Activated CD8-positive, alpha-beta memory T cell treated with anti-CD3 and anti-CD28 coated beads, Interleukin-2, amount 50 U/mL, for 4 hours (primary cell): ENCODE results near the gene KCNH5.

ENCODE experiments used
- DNase-seq: peaks from one replicate; pipeline ENCODE4 v3.0.0-alpha.2; 2020

Gene KCNH5

DNA sequence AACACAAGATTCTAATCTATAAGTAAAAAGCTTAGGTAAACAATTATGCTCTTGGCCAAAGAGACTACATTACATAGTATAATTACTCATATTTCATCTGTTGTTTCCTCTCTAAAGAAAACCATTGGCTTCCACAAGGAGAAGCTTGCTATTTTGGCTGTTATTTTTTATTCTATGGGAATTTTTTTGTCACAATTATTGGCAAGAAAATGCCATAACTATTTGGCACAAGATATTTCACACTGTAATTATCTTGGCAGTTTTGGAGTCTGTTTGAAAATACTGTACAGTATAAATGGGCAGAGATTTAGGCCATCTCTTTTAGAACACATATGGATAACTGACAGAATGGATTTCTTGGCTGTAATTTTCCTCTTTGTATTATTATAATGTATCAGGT lies 51.2 kb downstream of the KCNH5 start:
- no peak for DNase-seq

DNA sequence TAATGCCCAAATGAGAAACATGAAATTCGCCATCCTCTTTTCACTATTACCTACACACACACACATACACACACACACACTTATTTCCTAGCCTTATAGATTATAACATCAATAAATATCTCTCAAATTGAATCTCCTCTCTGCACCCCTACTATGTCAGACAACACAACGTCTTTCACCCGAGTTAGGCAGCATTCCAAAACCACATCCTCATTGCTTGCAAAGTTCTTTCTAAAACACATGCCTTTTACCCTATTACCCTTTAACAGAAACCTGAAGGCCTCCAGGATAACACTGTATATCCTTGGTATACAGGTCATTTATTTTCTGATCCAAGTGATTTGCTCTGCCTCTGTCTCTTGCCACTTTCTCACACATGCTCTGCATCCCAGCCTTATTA lies 56.3 kb downstream of the KCNH5 start:
- DNase-seq: no peak

- no peak for DNase-seq
These were observed 61.4 kb downstream of the KCNH5 start for GRCh38 chr14:62983821-62984220.

GRCh38 chr14:62980693-62981092 lies 64.6 kb downstream of the KCNH5 start:
- no peak for DNase-seq

GRCh38 chr14:62957562-62957961 lies 87.7 kb downstream of the KCNH5 start:
- DNase-seq: no peak

DNA sequence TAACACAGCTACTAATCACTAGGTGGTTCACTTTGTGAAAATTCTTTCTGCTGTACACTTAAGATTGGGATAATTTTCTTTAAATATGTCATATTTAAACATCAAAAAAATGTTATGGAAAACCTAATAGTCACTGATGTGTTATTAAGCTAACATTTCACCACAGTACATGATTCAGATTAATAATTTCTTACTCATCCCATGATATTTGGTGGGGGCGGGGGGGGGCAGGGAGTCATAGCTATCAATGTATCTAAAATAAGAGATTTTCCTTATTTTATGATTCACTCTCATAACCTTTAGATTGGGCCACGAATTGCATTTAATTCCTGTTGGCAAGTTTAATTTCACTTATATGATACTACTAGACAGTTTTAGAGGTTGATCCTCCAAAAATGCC lies 88.8 kb downstream of the KCNH5 start:
- no peak for DNase-seq

DNA sequence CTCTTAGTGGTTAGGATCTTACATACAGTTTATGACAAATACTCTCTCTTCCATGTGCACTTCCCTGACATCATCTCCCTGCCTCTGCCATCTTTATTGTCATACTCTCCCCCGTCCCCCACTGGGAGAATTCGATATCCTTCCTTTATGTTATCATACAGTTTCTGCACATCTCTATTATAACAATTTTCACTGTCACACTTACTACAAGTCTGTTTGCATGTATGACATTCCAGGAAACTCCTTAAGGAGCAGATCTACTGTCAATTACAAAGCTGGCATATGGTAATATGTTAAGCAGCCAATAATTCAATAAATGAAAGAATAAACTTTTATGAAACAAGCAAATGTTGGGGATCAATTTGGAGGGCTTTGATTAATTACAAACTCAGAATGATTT lies 91.1 kb downstream of the KCNH5 start:
- no peak for DNase-seq

- DNase-seq: no peak
These were observed 93.0 kb downstream of the KCNH5 start for GRCh38 chr14:62952226-62952625.

GRCh38 chr14:62947301-62947700 lies 98.0 kb downstream of the KCNH5 start:
- DNase-seq: no peak

DNA sequence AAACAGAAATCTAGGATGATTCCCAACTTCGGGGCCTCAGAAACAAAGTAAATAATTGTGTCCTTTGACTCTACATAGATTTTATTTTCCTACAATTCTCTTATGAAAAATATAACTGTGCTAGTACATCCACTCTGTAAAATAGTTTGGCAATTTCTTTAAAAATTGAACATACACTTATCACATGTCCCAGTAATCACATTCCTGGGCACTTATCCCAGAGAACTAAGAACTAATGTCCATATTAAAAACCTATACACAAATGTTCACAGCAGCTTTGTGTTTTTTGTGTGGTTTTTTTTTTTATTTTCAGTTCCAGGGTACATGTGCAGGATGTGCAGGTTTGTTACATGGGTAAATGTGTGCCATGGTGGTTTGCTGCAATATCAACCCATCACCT lies 99.0 kb downstream of the KCNH5 start:
- DNase-seq: no peak

DNA sequence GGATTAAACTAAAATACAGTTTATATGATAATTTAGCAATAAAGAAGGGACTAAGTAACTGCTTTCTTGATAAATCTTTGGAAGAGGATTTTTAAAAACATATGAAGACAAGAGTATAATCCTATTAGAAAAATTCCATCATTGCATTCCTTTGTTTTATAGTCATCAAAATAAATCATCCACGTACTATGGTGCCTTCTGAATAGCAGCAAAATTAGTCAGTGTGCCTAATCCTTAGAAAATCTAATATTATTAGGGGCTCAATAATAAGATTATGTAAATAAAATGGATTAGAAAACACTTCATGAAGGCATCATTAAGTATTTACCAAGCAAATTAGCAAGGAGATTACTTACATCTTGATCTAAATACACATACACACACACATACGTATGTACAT lies 102.1 kb downstream of the KCNH5 start:
- DNase-seq: no peak

- DNase-seq: no peak
These were observed 105.3 kb downstream of the KCNH5 start for GRCh38 chr14:62939970-62940369.

DNA sequence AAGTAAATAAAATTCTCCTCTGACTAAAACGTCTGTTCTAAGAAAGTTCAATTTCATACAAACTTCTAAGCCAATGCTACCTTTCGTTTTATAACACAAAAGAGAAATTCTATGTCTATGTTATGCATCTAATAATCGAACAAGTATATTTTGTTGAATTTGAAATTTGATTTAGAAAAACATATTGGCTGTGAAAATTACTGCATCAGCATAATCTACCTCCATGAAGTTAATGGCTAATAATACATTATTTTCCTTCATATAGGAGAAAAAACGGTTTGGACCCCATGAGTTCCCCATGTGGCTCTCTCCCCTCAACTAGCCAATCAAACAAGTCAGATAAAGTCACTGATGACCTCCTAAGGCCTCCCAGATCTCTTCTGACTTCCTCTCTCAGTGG lies 106.5 kb downstream of the KCNH5 start:
- no peak for DNase-seq

DNA sequence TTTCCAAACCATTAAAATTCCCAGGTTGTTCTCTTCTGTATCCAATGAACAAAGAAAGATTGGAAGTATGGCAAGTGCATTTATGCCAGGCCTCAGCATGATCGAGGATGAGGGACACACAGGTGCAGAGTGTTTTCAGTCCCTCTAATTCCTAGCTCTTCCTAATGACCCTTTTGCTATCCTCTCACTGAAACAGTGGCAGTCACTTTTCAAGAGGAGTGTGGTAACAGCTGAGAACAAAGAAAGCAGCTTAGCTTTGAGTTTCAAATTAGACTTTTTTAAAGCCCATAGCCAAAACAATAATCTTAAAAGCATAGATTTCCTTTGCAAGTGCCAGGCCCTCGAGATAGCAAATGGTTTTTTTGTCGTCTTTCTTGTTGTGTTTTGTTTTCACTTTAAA lies 110.8 kb downstream of the KCNH5 start:
- no peak for DNase-seq

GRCh38 chr14:62921466-62921865 lies 123.8 kb downstream of the KCNH5 start:
- DNase-seq: no peak

DNA sequence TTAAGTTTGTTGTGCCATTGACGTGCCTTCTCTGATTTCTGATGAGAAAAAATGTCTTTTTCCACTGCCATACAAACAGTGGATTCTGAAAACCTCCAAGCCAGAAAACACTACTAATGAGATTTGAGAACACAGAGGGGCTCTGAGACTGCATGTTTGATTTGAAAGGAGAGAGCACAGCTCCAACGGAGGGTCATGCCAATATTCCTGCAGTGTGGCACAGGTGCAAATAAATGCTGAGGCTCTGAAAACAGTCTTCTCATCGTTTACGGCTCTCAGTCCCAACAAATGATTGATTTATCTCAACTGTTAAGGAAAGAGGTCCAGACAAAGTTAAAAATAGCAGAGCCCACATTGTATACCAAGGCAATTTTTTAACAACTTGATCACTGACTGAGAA lies 128.7 kb downstream of the KCNH5 start:
- no peak for DNase-seq

DNA sequence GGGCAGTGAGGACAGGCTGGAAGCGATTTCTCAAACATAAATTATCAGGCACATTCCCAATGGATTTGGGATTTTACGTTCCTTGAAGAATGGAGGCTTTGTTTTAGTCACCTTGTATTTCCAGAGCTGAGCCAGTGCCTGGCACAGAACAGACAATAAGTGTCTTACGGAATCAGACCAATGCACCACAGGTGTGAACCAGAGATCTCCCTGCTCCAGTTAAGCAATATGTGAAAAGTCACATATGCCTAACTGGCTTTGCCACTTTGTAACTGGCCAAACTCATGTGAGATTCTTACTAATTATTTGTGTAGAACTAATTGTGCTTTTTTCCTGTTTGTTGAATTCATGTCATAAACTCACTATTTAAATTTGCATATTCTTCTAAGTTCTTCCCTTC lies 130.4 kb downstream of the KCNH5 start:
- no peak for DNase-seq

- no peak for DNase-seq
These were observed 131.2 kb downstream of the KCNH5 start for GRCh38 chr14:62914025-62914424.

- no peak for DNase-seq
These were observed 136.8 kb downstream of the KCNH5 start for GRCh38 chr14:62908506-62908905.

DNA sequence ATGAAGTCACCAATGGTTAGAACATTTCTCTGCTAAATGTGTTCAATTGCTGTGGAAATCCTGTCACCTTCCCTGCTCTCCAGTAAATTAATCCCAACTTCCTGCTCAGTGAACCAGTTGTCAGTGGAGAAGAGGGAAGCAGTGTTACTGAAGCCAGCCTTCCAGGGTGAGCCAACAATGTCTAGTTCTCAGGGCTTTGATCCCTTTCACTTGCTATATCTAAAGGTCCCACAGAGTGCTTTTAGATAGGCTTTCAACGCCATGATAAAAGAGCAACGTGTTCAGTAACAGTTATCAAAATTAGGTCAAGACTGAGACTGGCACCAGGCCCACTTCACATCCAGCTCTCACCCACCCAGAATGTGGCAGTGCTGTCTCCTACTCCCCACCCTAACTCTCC lies 139.7 kb downstream of the KCNH5 start:
- DNase-seq: no peak

GRCh38 chr14:62897771-62898170 lies 147.5 kb downstream of the KCNH5 start:
- DNase-seq: no peak

GRCh38 chr14:62896932-62897456 lies 148.3 kb downstream of the KCNH5 start:
- no peak for DNase-seq

DNA sequence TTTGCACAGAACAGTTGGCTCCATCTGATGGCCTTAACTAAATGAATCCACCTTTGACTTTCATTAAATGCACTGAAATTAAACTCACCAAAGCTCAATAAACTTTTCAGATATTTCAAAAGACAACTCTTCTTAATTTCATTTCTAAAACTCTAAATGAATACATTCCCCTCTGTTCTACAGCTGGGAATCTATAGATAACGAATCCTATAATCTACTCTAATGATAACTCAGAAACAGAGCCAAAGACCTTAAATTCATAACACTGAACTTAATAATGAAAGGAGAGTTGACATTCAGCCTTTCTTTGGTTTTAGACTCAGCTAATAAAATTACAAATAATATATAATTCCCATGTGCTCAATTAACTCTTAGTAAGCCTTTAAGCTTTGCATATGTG lies 150.5 kb downstream of the KCNH5 start:
- no peak for DNase-seq

DNA sequence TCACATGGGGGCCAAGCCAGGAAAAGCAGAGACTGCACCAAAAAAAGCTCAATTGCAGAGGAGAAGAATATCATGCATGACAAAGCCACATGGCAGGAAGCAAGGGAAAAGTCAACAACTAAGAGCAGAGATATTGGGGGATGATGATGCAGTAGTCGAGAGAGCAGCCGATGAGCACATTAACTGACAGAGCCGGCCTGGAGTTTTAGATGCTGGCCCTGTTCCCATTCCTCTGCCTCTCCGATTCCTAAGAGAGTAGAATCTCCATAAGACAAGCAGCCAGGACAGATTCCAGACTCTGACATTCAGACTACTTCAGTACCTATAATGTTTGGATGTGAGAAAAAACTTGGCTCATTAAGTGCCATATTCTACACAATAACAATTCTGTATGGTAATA lies 155.9 kb downstream of the KCNH5 start:
- DNase-seq: no peak

GRCh38 chr14:62886461-62886860 lies 158.8 kb downstream of the KCNH5 start:
- DNase-seq: no peak

GRCh38 chr14:62885451-62885850 lies 159.8 kb downstream of the KCNH5 start:
- no peak for DNase-seq
